ENCODE results near the gene APOD.
"Not testable (repeated sequence)": the region's sequence is repeated elsewhere in the genome, so short reads cannot be mapped to it uniquely, and the experiment has no call there.

DNA sequence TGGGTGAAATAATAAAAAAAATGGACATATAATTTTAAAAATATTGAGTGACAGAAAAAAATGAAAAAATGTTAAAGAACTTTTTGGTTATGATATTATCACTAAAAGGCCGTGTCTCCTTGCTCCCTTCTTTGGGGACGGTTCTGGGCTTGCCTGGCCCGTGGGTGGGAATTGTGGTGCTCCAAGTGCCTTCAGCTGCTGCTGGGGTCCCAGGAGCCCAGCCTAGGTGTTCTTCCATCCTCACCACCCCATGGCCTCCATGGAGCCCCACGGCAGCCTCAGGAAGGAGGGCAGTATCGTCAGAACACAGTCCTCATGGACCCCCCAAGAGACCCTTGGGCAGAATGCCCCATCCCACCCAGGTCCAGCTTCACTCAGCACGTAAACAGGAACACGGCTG lies 45.9 kb upstream of the APOD start:
- TF ChIP-seq, protein P1, sequence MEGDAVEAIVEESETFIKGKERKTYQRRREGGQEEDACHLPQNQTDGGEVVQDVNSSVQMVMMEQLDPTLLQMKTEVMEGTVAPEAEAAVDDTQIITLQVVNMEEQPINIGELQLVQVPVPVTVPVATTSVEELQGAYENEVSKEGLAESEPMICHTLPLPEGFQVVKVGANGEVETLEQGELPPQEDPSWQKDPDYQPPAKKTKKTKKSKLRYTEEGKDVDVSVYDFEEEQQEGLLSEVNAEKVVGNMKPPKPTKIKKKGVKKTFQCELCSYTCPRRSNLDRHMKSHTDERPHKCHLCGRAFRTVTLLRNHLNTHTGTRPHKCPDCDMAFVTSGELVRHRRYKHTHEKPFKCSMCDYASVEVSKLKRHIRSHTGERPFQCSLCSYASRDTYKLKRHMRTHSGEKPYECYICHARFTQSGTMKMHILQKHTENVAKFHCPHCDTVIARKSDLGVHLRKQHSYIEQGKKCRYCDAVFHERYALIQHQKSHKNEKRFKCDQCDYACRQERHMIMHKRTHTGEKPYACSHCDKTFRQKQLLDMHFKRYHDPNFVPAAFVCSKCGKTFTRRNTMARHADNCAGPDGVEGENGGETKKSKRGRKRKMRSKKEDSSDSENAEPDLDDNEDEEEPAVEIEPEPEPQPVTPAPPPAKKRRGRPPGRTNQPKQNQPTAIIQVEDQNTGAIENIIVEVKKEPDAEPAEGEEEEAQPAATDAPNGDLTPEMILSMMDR (IDR thresholded peaks at IDR 0.05; ENCODE audit: insufficient read depth, low read depth, low read length) = not testable (repeated sequence)
- not testable (repeated sequence) for TF ChIP-seq EZH2 (IDR thresholded peaks at IDR 0.05; ENCODE audit: insufficient read depth, low read length)

Data from astrocyte (in vitro differentiated cells and primary cell).